Motor neuron (in vitro differentiated cells): ENCODE measurements around the gene ENPP6. TPM values are rescaled to one million over a fixed set of nuclear protein-coding genes. Genes with fewer than 3 reads are reported as not detected.
"Not testable (repeated sequence)": the region's sequence is repeated elsewhere in the genome, so short reads cannot be mapped to it uniquely, and the experiment has no call there.

Experiments used
- ATAC-seq, 8 experiments: fragments of 200-7000 bp; cut with Tn5 transposase; replicated peaks in 6 of 8; 2 replicates each; pipeline ENCODE4 v1.8.0; 2021; ENCODE audit warnings: mild to moderate bottlenecking in 8 of 8, moderate library complexity in 8 of 8
- H3K27ac ChIP-seq, 2 donors: fragments of 250-450 bp; sonication (Bioruptor Pico); 2 replicates each; pipeline ENCODE4 v1.9.0; 2021; ENCODE audit warnings: antibody characterized with exemption in 2 of 2, mild to moderate bottlenecking in 2 of 2, moderate library complexity in 1 of 2
- H3K4me1 ChIP-seq, 2 donors: fragments of 250-450 bp; sonication (Bioruptor Pico); replicated peaks in 1 of 2; 2 replicates each; pipeline ENCODE4 v1.6.1; 2021; ENCODE audit warnings: antibody characterized with exemption in 2 of 2, mild to moderate bottlenecking in 2 of 2, moderate library complexity in 1 of 2
- H3K4me3 ChIP-seq, 5 donors: fragments of 250-450 bp; sonication (Bioruptor Pico); 2 replicates each; pipeline ENCODE4 v1.9.0; 2021; ENCODE audit warnings: antibody characterized with exemption in 5 of 5, mild to moderate bottlenecking in 5 of 5, moderate library complexity in 4 of 5
- WGBS, 10 experiments: fragments of 450-650 bp; shearing (Covaris generic); methylation state at CpG; one replicate each; pipeline ENCODE4 v1.0.0; 2022; 5-methylcytosine and 5-hydroxymethylcytosine counted together
- in situ Hi-C, 9 experiments: fragments of 400-800 bp; cut with MboI; loops; one replicate each; pipeline ENCODE4 v1.15.0; 2021; ENCODE audit warnings: low sequenced_read_pairs in 9 of 9, low pct_unique_long_range_greater_than_20kb in 2 of 9; ENCODE audit not compliant: unreplicated experiment in 9 of 9
- total RNA-seq, 8 experiments: library from RNA; unstranded; fragments of 300-600 nt; gene quantifications; 2 replicates each; pipeline versions ENCODE4 v1.2.3 to v1.2.4, GENCODE V29; 2022

Gene ENPP6
- total RNA-seq, 8 experiments from 2014 or later, result 0.05 to 0.64 (median 0.14) TPM; not detected in 3

GRCh38 chr4:184150102-184150839, 67.4 kb downstream of the ENPP6 start:
- no peak overlapping the region for H3K27ac ChIP-seq
- peaks cover 14 to 20% of the 10 kb centered on the region in 2 donors for H3K4me1 ChIP-seq
- H3K4me3 ChIP-seq, result no peak overlapping the region
- ATAC-seq, result peak in 1 of 8 experiments; percentile 23
- in situ Hi-C loops, result loop anchor here in 4 of 9 experiments (10.0 to 25.0 kb wide), 3 partner anchors 305 to 663 kb away; no protein-coding TSS in a partner anchor
- WGBS, 10 experiments, result 36 to 97% (median 85%) methylated on average over 2 to 7 of the region's 7 CpGs; no CpG with 5 or more reads in 3 of the 10 experiments

GRCh38 chr4:184148738-184149637, 68.7 kb downstream of the ENPP6 start:
- in situ Hi-C loops, result no loop called here
- H3K4me3 ChIP-seq, result no peak overlapping the region
- WGBS, 10 experiments, result 10 to 83% (median 75%) methylated on average over 1 to 4 of the region's 4 CpGs; no CpG with 5 or more reads in 4 of the 10 experiments
- H3K4me1 ChIP-seq, result peaks cover 14 to 20% of the 10 kb centered on the region in 2 donors
- peak in 7 of 8 experiments; percentile 39 to 77 (median 57) for ATAC-seq
- peak overlapping the region in 1 of 2 donors; percentile 68 for H3K27ac ChIP-seq

GRCh38 chr4:184147858-184148737, 69.6 kb downstream of the ENPP6 start:
- 0 to 83% (median 51%) methylated on average over 1 to 8 of the region's 8 CpGs; no CpG with 5 or more reads in 1 of the 10 experiments for WGBS, 10 experiments
- Histone ChIP-seq H3K4me1 (peaks cover 14 to 20% of the 10 kb centered on the region in 2 donors), H3K27ac (peak overlapping the region; percentile 17 to 68), H3K4me3 (no peak overlapping the region)
- ATAC-seq, result peak in 7 of 8 experiments; percentile 27 to 80 (median 67)
- in situ Hi-C loops, result no loop called here

- H3K4me1 ChIP-seq, result peaks cover 14 to 20% of the 10 kb centered on the region in 2 donors
- no peak for ATAC-seq
- H3K27ac ChIP-seq, result no peak overlapping the region
- in situ Hi-C loops, result no loop called here
- H3K4me3 ChIP-seq, result no peak overlapping the region
- 0 to 89% (median 72%) methylated on average over 2 to 9 of the region's 10 CpGs; no CpG with 5 or more reads in 1 of the 10 experiments for WGBS, 10 experiments
Observed at GRCh38 chr4:184146951-184147350, 70.7 kb downstream of the ENPP6 start.

GRCh38 chr4:184145596-184145995, 72.1 kb downstream of the ENPP6 start:
- no peak for ATAC-seq
- in situ Hi-C loops, result no loop called here
- Histone ChIP-seq H3K4me3 (no peak overlapping the region), H3K27ac (no peak overlapping the region), H3K4me1 (peaks cover 14 to 20% of the 10 kb centered on the region in 2 donors)
- 83 to 100% (median 98%) methylated on average over 1 to 5 of the region's 5 CpGs; no CpG with 5 or more reads in 3 of the 10 experiments for WGBS, 10 experiments

- WGBS, 10 experiments, result 0 to 100% (median 58%) methylated on average over 1 to 10 of the region's 15 CpGs; no CpG with 5 or more reads in 4 of the 10 experiments
- Histone ChIP-seq H3K4me1 (peaks cover 9 to 13% of the 10 kb centered on the region in 2 donors), H3K27ac (no peak overlapping the region), H3K4me3 (no peak overlapping the region)
- in situ Hi-C loops, result no loop called here
- ATAC-seq, result no peak
Observed at GRCh38 chr4:184143770-184144564, 73.7 kb downstream of the ENPP6 start.

GRCh38 chr4:184142121-184143000, 75.3 kb downstream of the ENPP6 start:
- no peak for ATAC-seq
- in situ Hi-C loops, result no loop called here
- 0 to 94% (median 78%) methylated on average over 1 to 13 of the region's 18 CpGs; no CpG with 5 or more reads in 3 of the 10 experiments for WGBS, 10 experiments

GRCh38 chr4:184140901-184141300, 76.8 kb downstream of the ENPP6 start:
- ATAC-seq, H3K4me3 ChIP-seq, H3K27ac ChIP-seq, H3K4me1 ChIP-seq, in situ Hi-C loops: not testable (repeated sequence)
- WGBS, 10 experiments, result 0 to 100% (median 60%) methylated on average over 1 to 6 of the region's 8 CpGs; no CpG with 5 or more reads in 5 of the 10 experiments

More at GRCh38 chr4:184142121-184143000, 75.3 kb downstream of the ENPP6 start:
- Histone ChIP-seq H3K4me1 (no peaks in the 10 kb centered on the region), H3K4me3 (no peak overlapping the region), H3K27ac (no peak overlapping the region)

GRCh38 chr4:184136525-184136924, 81.1 kb downstream of the ENPP6 start:
- no peaks in the 10 kb centered on the region for H3K4me1 ChIP-seq
- no peak overlapping the region for H3K27ac ChIP-seq
- in situ Hi-C loops, result no loop called here
- ATAC-seq, result no peak
- no peak overlapping the region for H3K4me3 ChIP-seq
- WGBS, 10 experiments, result 8 to 89% (median 57%) methylated on average over 1 of the region's 1 CpG; no CpG with 5 or more reads in 2 of the 10 experiments

GRCh38 chr4:184126800-184127199, 90.9 kb downstream of the ENPP6 start:
- ATAC-seq, result no peak
- no peak overlapping the region for H3K27ac ChIP-seq
- no peak overlapping the region for H3K4me3 ChIP-seq
- no peaks in the 10 kb centered on the region for H3K4me1 ChIP-seq
- in situ Hi-C loops, result no loop called here
- 2 to 92% (median 68%) methylated on average over 2 to 4 of the region's 4 CpGs for WGBS, 10 experiments
